OCI-LY1 (cell line): ENCODE results near the gene CLCN5.

Experiments used
- H2AFZ ChIP-seq: fragments of 200-600 bp; sonication (generic), shearing (Covaris generic); 2 replicates; pipeline ENCODE4 v1.6.0; 2014; ENCODE audit warnings: antibody characterized with exemption, mild to moderate bottlenecking, low read length
- H3F3A ChIP-seq: fragments of 200-600 bp; sonication (generic), shearing (Covaris generic); 2 replicates; pipeline ENCODE4 v1.6.0; 2014; ENCODE audit warnings: mild to moderate bottlenecking, antibody characterized with exemption, low read length, moderate library complexity; ENCODE audit not compliant: insufficient read depth
- H3K27ac ChIP-seq: fragments of 200-600 bp; sonication (generic); 2 replicates; pipeline ENCODE4 v1.5.1; 2014; ENCODE audit warnings: low read length, mixed run types, mild to moderate bottlenecking, low read depth; ENCODE audit not compliant: poor library complexity, severe bottlenecking
- H3K27me3 ChIP-seq: fragments of 200-600 bp; sonication (generic); 2 replicates; pipeline ENCODE4 v1.6.0; 2014; ENCODE audit warnings: antibody characterized with exemption, mild to moderate bottlenecking, low read length, moderate library complexity; ENCODE audit not compliant: insufficient read depth
- H3K36me3 ChIP-seq: fragments of 200-600 bp; sonication (generic); 2 replicates; pipeline ENCODE4 v1.6.1; 2014; ENCODE audit warnings: mild to moderate bottlenecking, antibody characterized with exemption, low read length, moderate library complexity, mixed read lengths; ENCODE audit not compliant: insufficient read depth
- H3K4me1 ChIP-seq: fragments of 200-600 bp; sonication (generic); 2 replicates; pipeline ENCODE4 v1.5.1; 2014; ENCODE audit warnings: mild to moderate bottlenecking, low read length, moderate library complexity; ENCODE audit not compliant: insufficient read depth, severe bottlenecking
- H3K4me2 ChIP-seq: fragments of 200-600 bp; sonication (generic), shearing (Covaris generic); 2 replicates; pipeline ENCODE4 v1.6.1; 2014; ENCODE audit warnings: low read length
- H3K4me3 ChIP-seq: fragments of 200-600 bp; sonication (generic); 2 replicates; pipeline ENCODE4 v1.5.1; 2014; ENCODE audit warnings: low read length, low read depth, mild to moderate bottlenecking, mixed read lengths; ENCODE audit not compliant: poor library complexity, severe bottlenecking
- H3K79me2 ChIP-seq: fragments of 200-600 bp; shearing (Covaris generic); 2 replicates; pipeline ENCODE4 v1.6.1; 2016; ENCODE audit warnings: mixed run types, low read length, mixed read lengths; ENCODE audit not compliant: insufficient read depth
- H3K9ac ChIP-seq: fragments of 200-600 bp; sonication (generic), shearing (Covaris generic); 2 replicates; pipeline ENCODE4 v1.6.1; 2014; ENCODE audit warnings: mild to moderate bottlenecking, low read length, mixed read lengths
- H3K9me2 ChIP-seq: fragments of 200-600 bp; sonication (generic), shearing (Covaris generic); 2 replicates; pipeline ENCODE4 v1.6.1; 2014; ENCODE audit warnings: low read depth, mild to moderate bottlenecking, low read length, mixed read lengths
- H3K9me3 ChIP-seq: fragments of 200-600 bp; shearing (Covaris generic); 2 replicates; pipeline ENCODE4 v1.6.1; 2014; ENCODE audit warnings: low read length, mixed read lengths
- H4K20me1 ChIP-seq: fragments of 200-600 bp; sonication (generic), shearing (Covaris generic); 2 replicates; pipeline ENCODE4 v1.6.0; 2016; ENCODE audit warnings: mild to moderate bottlenecking, low read length; ENCODE audit not compliant: insufficient read depth
- CTCF ChIP-seq: fragments of 200-600 bp; sonication (generic), shearing (Covaris generic); IDR thresholded peaks from 2 replicates; pipeline ENCODE4 v1.5.1; 2017; ENCODE audit warnings: mild to moderate bottlenecking, antibody characterized with exemption, low read length, moderate library complexity, mixed read lengths
- EZH2 ChIP-seq: fragments of 200-600 bp; sonication (generic), shearing (Covaris generic); IDR thresholded peaks from 2 replicates; pipeline ENCODE4 v1.8.0; 2017; ENCODE audit warnings: borderline replicate concordance, mixed run types, mild to moderate bottlenecking, antibody characterized with exemption, low read length, moderate library complexity, mixed read lengths

The CLCN5 gene

DNA sequence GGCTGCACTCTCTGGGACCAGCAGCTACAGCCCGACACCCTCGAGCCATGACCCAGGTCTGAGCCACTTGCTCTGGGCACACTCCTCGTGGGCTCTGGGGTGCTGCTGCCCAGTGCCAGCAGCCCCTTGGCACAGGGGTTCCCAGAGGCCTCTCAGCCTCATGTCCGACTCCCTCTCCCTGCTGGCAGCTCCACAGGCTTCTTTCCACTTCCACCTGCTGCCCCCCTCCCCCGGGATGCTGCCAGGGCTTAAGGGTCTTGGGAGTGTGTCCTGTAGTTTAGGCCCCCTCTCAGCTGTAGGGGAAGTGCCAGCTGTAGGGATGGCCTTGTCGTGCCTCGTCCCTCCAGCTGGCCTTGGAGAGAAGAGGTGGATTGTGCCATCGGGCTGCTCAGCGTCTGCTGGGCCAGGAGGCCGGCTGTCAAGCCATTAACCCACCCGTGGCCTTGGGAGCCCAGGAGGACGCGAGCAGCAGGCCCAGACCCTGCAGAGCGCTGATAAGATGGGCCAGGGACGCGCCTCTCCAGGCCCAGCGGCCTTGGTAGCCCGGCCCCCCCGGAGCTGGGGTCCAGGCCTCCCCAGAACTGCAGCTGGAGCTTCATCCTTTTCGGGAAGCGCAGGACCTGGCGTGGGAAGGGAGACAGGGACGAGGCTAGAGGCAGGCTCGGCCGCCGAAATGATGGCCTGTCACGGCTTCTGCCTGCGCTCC is 44.1 kb upstream of the CLCN5 start:
- no peaks in the 10 kb centered on the region for H3K9me3 ChIP-seq
- H3K4me3 ChIP-seq, result peak overlapping the region; percentile 70
- peaks cover 19% of the 10 kb centered on the region for H3K4me1 ChIP-seq
- H3K9ac ChIP-seq, result peak overlapping the region; percentile 59
- H3K4me2 ChIP-seq, result peak overlapping the region; percentile 83
- no peaks in the 10 kb centered on the region for H4K20me1 ChIP-seq
- no peaks in the 10 kb centered on the region for H3K9me2 ChIP-seq
- TF ChIP-seq CTCF (no peak), EZH2 (no peak)
- no peaks in the 10 kb centered on the region for H3K79me2 ChIP-seq
- no peaks in the 10 kb centered on the region for H3K36me3 ChIP-seq
- no peaks in the 10 kb centered on the region for H3F3A ChIP-seq
- no peaks in the 10 kb centered on the region for H3K27me3 ChIP-seq
- H2AFZ ChIP-seq, result peak overlapping the region; percentile 75; the same call in 1 of the 2 replicates
- no peak overlapping the region for H3K27ac ChIP-seq

DNA sequence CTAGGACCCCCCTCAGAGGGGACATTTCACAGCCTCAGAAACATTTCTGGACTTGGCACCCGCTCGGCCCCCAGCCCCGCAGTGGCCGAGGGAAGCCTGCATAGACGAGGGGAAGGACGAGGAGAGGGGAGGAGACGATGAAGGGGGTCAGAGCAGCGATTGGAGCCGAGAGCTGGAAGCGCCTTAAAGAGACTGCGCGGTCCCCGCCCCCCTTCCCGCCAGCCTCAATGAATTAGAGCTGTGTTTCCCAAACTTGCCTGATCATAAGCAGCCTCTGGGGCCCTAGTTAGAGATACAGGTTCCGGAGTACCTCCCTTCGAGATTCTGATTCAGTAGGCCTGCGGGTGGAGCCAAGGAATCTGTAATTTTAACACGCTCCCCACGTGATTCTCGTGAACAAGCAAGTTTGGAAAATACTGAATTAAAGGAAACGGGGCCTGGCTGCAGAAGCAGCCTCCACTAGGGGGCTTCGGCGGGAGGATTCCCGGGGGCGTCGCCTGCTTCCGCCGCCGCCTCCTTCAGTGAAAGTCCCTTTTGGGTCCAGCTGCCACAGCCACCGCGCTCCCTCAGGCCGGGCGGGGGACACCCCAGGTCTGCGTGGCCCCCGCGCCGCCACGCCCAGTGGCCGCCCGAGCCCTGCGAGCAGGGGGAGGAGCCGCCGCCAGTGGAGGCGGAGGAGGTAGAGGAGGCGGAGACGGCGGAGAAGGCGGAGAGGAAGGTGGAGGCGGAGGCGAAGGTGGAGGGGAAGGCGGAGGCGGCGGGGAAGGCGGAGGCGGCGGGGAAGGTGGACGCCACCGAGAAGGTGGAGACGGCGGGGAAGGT is 43.4 kb upstream of the CLCN5 start, which contains the start of gene USP27X:
Gene USP27X, plus strand, starts transcription at position 651 of the 822 bp plus-strand sequence. CDS start 824 bp downstream, outside the sequence.
- Histone ChIP-seq H3K36me3 (no peaks in the 10 kb centered on the region), H3K4me3 (peak within 1 kb of the TSS; percentile 70), H3K9me3 (no peaks in the 10 kb centered on the region), H3K9ac (peak within 1 kb of the TSS; percentile 68), H3K79me2 (no peaks in the 10 kb centered on the region), H3K4me1 (peaks cover 19% of the 10 kb centered on the region), H4K20me1 (no peaks in the 10 kb centered on the region), H2AFZ (peak within 1 kb of the TSS; percentile 75; the same call in 1 of the 2 replicates), H3F3A (no peaks in the 10 kb centered on the region), H3K9me2 (no peaks in the 10 kb centered on the region), H3K27ac (no peak within 1 kb of the TSS), H3K27me3 (no peaks in the 10 kb centered on the region), H3K4me2 (peak within 1 kb of the TSS; percentile 83)
- TF ChIP-seq EZH2 (no peak), CTCF (peak; percentile 47)

GRCh38 chrX:49879656-49880277 is 42.6 kb upstream of the CLCN5 start:
- H4K20me1 ChIP-seq, result no peaks in the 10 kb centered on the region
- H3K4me3 ChIP-seq, result peak overlapping the region; percentile 70
- H3K27me3 ChIP-seq, result no peaks in the 10 kb centered on the region
- no peaks in the 10 kb centered on the region for H3K9me2 ChIP-seq
- H3K36me3 ChIP-seq, result no peaks in the 10 kb centered on the region
- H3K79me2 ChIP-seq, result no peaks in the 10 kb centered on the region
- H3K4me2 ChIP-seq, result peak overlapping the region; percentile 83
- no peaks in the 10 kb centered on the region for H3F3A ChIP-seq
- no peak overlapping the region for H3K27ac ChIP-seq
- TF ChIP-seq CTCF (no peak), EZH2 (no peak)
- H2AFZ ChIP-seq, result no peak overlapping the region
- H3K9ac ChIP-seq, result peak overlapping the region; percentile 68
- peaks cover 19% of the 10 kb centered on the region for H3K4me1 ChIP-seq
- no peaks in the 10 kb centered on the region for H3K9me3 ChIP-seq
